Subcutaneous preadipocyte (primary cell): ENCODE results near the gene FRMD7. TPM values are rescaled to one million over a fixed set of nuclear protein-coding genes. Genes with fewer than 3 reads are reported as not detected.

Source experiments
- total RNA-seq: library from RNA; depleted of rRNA; stranded (reverse); fragments of >200 nt; gene quantifications from 2 replicates; pipeline ENCODE4 v1.2.3, GENCODE V29; 2012

The FRMD7 gene, protein sequence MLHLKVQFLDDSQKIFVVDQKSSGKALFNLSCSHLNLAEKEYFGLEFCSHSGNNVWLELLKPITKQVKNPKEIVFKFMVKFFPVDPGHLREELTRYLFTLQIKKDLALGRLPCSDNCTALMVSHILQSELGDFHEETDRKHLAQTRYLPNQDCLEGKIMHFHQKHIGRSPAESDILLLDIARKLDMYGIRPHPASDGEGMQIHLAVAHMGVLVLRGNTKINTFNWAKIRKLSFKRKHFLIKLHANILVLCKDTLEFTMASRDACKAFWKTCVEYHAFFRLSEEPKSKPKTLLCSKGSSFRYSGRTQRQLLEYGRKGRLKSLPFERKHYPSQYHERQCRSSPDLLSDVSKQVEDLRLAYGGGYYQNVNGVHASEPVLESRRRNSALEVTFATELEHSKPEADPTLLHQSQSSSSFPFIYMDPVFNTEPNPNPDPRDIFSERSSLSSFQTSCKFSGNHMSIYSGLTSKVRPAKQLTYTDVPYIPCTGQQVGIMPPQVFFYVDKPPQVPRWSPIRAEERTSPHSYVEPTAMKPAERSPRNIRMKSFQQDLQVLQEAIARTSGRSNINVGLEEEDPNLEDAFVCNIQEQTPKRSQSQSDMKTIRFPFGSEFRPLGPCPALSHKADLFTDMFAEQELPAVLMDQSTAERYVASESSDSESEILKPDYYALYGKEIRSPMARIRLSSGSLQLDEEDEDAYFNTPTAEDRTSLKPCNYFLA
- under 0.01 TPM in 1 of 2 replicates, not detected in the other for total RNA-seq

DNA sequence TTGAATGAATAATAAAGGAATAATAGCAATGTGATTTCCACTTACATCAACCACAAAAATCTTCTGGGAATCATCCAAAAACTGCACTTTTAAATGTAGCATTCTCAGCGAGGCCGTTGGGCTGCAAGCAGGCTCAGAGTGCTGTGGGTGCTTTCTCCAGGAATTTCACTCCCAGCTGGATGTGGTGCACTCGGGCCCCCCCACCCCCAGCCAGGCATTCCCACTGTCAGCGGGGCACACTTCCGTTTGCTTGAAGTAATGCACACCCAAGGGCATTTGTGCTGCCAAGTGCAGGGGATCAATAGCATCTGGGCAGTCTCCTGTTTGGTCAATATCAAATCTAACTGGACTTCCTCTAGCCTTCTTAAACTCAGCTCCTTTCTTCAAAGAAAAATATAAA, at the start of gene FRMD7:
FRMD7 (minus strand) TSS at position 278 of the 400 bp plus-strand sequence; CDS start at position 102, 176 bp downstream.

Other genes starting within 250 kb of the FRMD7 start
- gene STK26, start 104.7 kb downstream of the FRMD7 start, total RNA-seq = 8.1 and 14.3 TPM in 2 replicates
- gene RAP2C, start 91.4 kb upstream of the FRMD7 start, total RNA-seq = 19.9 and 20.9 TPM in 2 replicates